Erythroblast (primary cell): Measurements from ENCODE around the gene SDK2.

Experiments
- GATA1 ChIP-seq: IDR thresholded peaks from 2 replicates; pipeline ENCODE4 v1.6.1; 2011; ENCODE audit warnings: low read depth, mild to moderate bottlenecking, control low read depth, low read length, moderate library complexity
- POLR2A ChIP-seq: IDR thresholded peaks from 2 replicates; pipeline ENCODE4 v1.6.1; 2011; ENCODE audit warnings: mild to moderate bottlenecking, low read length

DNA sequence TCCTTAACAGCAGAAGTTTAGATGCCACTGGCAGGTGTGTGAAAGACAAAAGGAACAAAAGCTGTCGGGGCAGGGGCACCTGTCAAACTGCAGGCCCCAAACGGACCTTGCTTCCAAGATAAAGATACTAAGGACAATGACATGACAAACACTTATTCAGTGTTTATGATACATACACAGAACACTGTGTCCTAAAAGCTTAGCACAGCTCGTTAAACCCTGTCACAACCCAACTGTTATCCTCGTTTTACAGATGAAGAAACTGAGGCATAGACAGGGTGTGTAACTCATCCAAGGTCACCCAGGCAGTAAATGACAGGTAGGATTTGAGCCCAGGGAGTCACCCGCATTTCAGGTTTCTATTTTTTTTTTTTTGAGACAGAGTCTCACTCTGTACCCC is 9.6 kb downstream of the SDK2 start:
- TF ChIP-seq POLR2A, result no peak
- TF ChIP-seq GATA1, result no peak
